ENCODE measurements around the gene RHOH.

RHOH gene

DNA sequence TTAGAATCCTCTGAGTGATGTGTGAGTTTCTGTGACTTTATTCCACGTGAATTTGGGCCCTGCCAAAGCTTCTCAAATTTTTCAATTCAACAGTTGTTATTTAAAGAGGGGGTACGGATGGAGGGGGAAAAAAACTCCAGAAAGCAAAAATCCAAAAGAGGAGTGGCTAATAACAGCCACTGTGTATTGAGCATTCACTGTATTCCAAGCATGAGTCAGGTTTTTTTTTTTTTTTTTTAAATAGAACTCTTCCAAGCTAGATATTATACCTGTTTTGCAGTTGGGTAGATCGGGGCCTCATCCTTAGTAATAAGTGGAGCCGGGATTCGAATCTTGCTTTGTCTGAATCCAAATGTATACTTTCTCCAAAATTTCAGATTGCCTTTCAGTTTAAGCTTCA lies 6.4 kb upstream of the RHOH start:
- DNase-seq: no peak

DNA sequence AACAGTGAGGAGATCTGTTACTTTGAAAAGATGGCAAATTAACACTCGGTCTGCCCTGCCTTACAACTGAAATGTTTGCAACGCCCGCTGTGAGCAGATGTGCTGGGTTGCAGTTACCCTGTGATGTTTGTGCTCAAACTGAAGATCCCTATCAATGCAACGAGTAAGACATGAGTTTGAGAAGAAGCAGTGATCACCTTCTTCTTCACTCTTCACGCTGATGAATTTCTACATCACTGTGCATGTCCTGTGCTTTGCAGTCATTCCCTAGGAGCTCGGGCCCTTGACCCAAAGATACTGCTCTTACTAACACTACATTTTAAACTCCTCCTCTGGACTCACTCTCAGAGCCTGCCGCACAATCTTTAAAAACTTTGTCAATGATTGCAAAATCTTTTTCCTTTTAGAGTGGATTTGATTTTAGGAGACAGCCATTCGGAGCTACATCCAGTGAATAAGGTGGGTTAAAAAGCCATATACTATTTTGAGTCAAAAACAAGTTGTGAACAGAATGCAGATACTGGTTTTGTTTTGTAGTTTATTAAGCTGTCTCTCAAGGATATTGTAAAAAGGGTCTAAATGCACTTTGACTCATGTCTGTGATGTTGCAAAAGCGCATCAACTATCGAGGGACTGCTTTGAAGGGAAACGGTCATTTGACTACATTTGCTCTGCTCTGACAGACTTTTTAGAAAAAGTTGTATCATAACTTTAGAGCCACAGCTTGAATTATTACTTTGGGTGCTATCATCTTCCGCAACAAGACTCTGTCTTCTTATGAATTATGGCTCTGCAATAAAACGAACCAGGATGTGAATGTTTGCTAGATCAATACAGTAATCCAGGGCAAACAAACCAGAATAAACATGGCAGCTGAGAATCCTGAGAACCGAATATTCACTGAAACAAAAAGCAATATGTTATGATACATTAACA lies 5.7 kb upstream of the RHOH start:
- peak in 1 of 2 donors; percentile 29 for DNase-seq

GRCh38 chr4:40192114-40193015 lies 4.5 kb upstream of the RHOH start:
- no peak for DNase-seq

GRCh38 chr4:40193016-40193571 lies 3.7 kb upstream of the RHOH start:
- DNase-seq: peak; percentile 64 to 65

DNA sequence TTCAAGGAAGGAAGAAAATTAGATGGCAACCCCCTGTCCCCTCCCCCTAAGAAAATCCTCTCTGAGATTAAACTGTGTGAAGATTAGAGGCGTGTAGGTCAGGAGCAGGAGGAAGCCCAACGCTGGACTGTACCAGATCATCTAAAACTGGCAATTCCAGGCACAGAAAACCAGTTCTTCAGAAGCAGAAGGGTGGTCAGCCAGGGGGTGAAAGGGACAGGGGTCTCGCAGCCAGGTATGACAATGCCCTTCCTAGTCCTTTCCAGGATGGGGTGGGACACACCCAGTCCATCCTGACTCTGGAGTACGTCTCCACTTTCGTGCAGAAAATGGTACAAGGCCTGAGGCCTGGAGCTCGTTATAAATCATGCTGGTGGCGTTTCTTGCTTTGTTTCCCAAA lies 3.3 kb upstream of the RHOH start:
- DNase-seq: no peak

- peak; percentile 57 to 80 for DNase-seq
Observed at GRCh38 chr4:40194602-40195161, 2.1 kb upstream of the RHOH start.

- DNase-seq: peak in 1 of 2 donors; percentile 19
Observed at GRCh38 chr4:40195182-40196177, 1.4 kb upstream of the RHOH start.

GRCh38 chr4:40196272-40196671 lies 559 bp upstream of the RHOH start:
- peak in 1 of 2 donors; percentile 33 for DNase-seq

- DNase-seq: peak; percentile 54 to 89
Observed at GRCh38 chr4:40197879-40198689, 1.3 kb downstream of the RHOH start.

DNA sequence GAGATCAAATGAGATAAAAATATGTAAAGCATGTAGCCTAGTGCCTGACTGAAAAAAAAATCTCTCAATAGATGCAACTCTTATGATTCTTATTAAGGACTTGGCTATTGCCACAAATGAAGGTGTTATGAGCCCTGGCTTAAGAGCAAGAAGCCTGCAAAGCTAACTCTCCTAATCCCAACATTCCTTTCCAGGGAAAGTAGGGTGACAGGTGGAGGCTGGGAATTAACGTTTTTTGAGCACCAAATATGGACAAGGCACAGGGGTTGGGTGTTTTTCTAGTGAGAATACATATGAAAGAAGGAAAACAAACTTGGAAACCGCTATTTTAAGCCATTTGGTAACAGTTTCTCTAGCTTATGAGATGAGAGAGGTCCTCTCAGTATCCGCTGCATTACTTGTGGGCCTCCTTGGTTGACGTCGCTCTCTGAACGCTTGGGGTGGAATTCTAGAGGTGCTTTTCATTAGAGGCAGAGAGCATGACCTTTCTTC lies 2.4 kb downstream of the RHOH start:
- DNase-seq: peak in 1 of 2 donors; percentile 70

DNA sequence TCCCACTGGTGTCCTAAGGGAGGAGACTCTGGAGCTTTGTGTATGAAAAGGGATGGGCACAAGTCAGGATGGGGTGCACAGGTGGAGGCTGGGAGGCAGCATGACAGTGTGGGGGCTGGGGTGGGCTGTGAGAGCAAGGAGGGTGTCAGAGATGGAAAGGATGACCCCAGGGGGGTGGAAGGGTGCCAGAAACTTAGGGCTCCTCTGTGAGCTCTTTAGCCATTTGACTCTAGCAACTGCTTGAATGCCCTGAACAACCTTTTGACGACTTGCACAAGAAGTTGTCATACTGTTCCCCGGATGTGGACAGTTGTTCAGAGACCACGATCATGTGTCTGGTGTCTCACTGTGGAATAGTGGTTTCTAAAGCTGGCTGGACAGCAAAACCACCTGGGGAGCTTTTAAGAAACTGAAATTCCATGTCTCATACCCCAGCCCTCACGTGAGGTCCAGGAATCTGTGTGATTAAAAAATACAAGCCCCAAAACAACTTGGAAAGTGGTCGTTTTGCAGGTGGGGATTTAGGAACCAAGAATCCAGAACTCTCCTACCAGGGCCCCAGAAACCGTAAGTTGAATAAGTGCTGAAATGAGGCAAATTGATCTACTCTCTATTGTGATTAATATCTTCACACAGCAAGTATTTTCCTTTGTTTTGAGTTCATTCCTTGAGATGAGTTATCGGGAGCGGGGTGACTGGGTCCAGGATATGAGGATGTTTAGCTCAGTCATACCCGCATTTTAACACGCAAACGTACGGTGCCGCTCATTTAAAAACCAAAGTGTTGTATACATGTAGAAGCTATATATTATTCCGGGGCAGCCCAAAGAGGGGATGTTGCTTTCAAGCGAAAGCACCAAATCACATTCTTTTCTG lies 3.4 kb downstream of the RHOH start:
- DNase-seq: peak; percentile 78 to 87

DNA sequence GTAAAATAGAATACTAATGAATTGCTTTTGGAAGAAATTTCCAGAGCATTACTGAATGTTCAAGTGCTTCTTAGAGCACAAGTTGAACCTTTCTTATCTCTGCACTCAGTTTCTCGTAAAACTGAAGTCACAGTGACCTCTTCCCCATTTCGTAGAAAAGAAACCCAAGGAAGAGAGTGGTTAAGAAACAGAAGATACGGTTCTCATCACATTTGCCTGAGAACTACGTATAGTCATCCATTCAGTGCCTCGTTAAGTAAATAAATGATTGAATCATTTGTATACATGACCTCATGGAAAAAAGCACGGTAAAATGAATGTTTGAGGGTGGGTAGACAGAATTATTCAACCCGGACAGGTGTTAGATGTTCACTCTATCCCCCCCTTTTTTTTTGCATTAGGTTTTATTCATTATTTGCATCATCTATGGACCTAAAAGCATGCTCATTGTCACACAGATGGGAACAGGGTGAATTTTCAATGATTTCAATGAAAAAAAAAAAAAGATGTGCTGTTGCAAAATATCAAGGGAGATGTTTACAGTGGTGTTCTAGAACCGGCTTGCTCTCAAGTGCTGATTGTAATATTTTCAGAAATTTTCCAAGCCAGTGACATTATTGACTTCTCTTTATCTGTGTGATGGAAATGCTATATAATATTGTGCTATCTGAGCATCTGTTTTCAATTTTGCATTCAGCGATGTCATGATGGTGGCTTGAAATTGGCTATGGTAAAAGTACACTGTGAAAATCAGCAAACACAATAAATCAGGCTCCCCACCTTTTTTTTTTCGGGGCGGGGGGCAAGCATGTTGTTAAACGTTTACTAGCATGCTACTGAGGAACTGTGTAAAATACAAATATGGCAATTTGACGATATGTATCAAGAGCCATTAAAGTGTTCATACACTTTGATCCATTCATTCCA lies 4.3 kb downstream of the RHOH start:
- DNase-seq: peak; percentile 52 to 87

GRCh38 chr4:40201898-40202297 lies 5.1 kb downstream of the RHOH start:
- peak in 1 of 2 donors; percentile 33 for DNase-seq

- peak in 1 of 2 donors; percentile 57 for DNase-seq
Observed at GRCh38 chr4:40202474-40202873, 5.6 kb downstream of the RHOH start.

DNA sequence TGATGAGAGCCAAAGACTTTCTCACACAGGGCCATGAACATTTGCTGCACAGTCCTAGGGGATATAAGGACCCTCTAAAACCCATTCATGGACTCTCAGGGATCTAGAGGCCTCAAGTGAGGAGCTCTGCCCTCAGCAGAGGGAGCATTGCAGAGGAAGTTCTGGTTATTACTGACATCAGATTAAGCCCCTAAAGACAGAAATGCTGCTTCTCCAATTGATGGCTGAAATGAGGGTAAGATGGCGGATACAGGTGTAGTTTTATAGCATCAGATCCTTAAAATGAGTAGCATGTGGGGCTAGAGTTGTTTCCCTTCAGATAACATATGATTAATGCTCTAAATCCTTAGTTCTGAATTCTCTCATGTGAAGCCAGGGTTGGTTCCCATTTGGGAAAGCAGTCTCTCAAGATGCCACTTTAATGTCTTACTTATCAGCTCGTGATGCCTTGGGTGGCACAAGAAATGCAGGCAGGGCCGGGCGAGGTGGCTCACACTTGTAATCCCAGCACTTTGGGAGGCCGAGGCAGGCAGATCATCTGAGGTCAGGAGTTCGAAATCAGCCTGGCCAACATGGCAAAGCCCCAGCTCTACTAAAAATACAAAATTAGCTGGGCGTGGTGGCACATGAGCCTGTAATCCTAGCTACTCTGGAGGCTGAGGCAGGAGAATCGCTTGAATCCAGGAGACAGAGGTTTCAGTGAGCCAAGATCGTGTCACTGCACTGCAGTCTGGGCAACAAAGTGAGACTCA lies 7.9 kb downstream of the RHOH start:
- peak in 1 of 2 donors; percentile 41 for DNase-seq

DNA sequence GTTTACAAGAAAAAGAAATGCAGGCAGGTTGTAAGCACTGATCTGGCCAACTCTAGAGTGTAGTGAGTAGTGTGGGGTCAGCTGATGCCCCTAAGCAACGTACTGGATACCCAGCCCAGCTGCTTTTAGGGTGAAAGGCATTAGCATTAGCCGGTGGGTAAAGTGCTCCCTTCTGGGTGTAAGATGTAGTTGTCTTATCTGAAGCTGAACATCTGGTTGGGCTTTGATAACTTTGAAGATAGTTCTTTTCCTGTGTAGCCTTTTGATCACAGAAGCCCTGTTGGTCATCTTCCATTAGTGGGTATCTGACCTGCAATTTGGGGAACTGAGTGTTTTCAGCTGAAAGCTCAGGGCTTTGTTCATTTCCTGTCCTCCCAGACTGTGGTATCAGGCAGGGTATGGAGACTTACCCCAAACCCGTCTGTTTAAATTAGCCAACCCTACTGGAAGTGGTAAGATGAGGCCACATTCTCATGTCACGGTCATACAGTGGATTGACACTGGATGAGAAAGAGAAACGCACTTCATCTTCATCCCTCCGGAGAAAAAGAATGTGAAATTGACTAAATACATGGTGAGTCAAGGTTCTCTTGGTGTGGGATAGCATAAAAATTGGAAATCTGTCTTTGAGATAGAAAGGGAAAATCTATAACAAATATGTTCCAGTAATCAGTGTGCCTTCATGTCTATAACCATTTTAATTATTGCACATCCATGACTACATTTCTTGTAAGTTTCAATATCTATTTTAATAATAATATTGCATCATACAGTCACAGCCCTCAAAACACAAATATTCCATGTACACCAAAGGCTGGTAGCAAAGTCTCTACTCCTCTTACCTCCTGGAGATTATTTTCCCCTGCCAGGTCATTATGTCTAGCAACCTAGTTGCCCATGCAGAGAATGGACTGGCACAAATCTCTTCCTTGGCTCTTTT lies 8.7 kb downstream of the RHOH start:
- DNase-seq: peak; percentile 67 to 74
